Central memory CD8-positive, alpha-beta T cell (primary cell): ENCODE data around the gene MAN2B2.

Experiments
- ATAC-seq: fragments of 150-1000 bp; cut with Tn5 transposase; replicated peaks from 2 replicates; pipeline ENCODE4 v1.10.0; 2022; ENCODE audit warnings: mild to moderate bottlenecking, moderate FRiP score, moderate number of reproducible peaks; ENCODE audit not compliant: poor library complexity, severe bottlenecking; ENCODE audit errors: extremely low read depth
- DNase-seq, 2 donors: peaks; one replicate each; pipeline ENCODE4 v3.0.0; 2021; ENCODE audit warnings: low spot score in 2 of 2
- H3K27ac Mint-ChIP-seq: one replicate; pipeline ENCODE4 v1.8.0; 2022; ENCODE audit warnings: low read depth, mild to moderate bottlenecking, moderate library complexity, mixed read lengths
- H3K27me3 Mint-ChIP-seq: one replicate; pipeline ENCODE4 v1.8.0; 2022; ENCODE audit warnings: mixed read lengths
- H3K36me3 Mint-ChIP-seq: one replicate; pipeline ENCODE4 v1.8.0; 2022; ENCODE audit warnings: mild to moderate bottlenecking, moderate library complexity, mixed read lengths; ENCODE audit not compliant: insufficient read depth
- H3K4me1 Mint-ChIP-seq: one replicate; pipeline ENCODE4 v1.8.0; 2022; ENCODE audit warnings: mixed read lengths
- H3K4me3 Mint-ChIP-seq: one replicate; pipeline ENCODE4 v1.8.0; 2022; ENCODE audit warnings: mild to moderate bottlenecking, moderate library complexity, mixed read lengths
- H3K9me3 Mint-ChIP-seq: one replicate; pipeline ENCODE4 v1.8.0; 2022; ENCODE audit warnings: mixed read lengths

Gene MAN2B2

DNA sequence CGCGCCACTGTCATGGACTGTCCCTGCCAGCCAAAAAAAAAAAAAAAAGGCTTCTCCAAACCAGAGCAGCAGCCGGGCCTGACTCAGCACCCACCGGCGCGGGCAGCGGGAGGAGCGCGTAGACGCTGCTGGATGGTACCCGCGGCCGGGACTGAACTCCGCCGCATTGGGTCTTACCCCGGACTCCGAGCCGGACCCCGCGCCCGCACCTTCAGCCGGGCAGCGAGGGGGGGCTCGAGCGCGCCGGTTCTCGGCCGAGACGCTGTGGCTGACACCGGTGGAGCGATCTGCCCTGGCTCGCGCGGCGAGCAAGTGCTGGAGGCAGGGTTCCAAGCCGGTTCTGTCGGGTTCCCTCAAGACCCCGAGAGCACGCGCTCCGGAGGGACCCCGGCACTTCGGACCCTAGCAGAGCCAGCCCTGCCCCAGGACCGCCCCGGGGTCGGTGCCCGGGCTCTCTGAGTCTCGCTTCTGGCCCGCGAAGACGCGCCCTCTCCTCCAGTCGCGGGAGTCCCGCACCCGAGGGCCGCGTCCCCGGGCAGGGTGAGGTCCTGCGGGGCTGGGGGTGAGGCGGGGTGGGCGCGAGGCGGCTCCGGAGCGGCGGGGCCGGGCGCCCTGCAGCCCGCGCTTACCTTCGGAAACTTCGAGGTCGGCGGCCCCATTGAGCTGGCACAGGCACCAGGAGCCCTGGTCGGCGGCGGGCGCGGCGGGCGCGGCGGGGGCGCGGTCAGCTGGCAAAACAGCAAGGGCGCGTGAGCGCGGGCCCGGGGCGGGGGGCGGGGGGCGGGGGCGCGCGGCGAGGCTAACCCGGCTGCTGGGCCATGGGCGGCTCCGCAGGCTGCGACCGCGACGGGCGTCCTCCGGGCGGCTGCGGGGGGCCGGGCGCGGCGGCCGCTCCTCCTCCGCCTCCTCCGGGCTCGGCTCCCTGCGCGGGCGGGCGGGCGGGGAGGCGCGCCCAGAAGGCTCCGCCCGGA lies 11.8 kb upstream of the MAN2B2 start:
- H3K36me3 Mint-ChIP-seq: peaks cover 3% of the 10 kb centered on the region

DNA sequence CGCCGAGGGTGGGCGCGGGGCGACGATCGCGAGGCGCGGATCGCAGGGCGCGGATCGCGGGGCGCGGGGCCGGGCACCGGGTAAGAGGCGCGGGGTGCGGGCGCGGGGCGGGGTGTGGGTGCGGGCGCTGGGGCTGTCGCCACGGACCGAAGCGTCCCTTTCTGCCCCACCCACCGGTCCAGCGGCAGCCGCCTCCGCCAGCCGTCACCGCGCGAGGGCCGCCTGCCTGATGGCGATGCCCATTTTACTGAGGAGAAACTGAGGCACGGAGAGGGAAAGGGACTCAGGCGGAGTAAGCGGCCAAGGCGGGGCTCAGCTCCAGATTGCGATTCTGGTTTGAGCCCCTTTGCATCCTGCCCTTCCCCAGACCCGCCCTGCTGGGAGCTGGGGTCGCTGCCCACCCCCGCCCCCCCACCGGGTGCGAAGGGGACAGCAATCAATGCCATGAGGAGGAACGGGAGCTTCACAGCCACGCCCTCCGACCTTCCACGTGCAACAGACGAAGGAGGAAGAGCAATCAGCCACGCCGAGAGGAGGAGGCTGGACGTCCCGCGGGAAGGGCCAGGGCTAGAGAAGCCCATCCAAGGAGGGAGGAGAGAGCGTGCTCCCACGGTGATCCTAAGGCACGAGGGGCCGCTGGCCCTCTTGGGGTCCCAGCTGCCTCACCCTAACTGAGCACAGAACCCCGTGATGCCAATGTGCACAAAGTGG lies 10.9 kb upstream of the MAN2B2 start:
- H3K27ac Mint-ChIP-seq: no peak overlapping the region
- no peaks in the 10 kb centered on the region for H3K9me3 Mint-ChIP-seq
- peaks cover 56% of the 10 kb centered on the region for H3K27me3 Mint-ChIP-seq
- H3K4me3 Mint-ChIP-seq: no peak overlapping the region
- DNase-seq (no peak), ATAC-seq (no peak)
- H3K4me1 Mint-ChIP-seq: peaks cover 11% of the 10 kb centered on the region
- peaks cover 3% of the 10 kb centered on the region for H3K36me3 Mint-ChIP-seq

More for the DNA sequence above, 11.8 kb upstream of the MAN2B2 start:
- Mint-ChIP-seq H3K9me3 (no peaks in the 10 kb centered on the region), H3K4me3 (peak overlapping the region; percentile 38), H3K27me3 (peaks cover 65% of the 10 kb centered on the region), H3K27ac (no peak overlapping the region), H3K4me1 (peaks cover 11% of the 10 kb centered on the region)
- no peak for DNase-seq
- no peak for ATAC-seq

DNA sequence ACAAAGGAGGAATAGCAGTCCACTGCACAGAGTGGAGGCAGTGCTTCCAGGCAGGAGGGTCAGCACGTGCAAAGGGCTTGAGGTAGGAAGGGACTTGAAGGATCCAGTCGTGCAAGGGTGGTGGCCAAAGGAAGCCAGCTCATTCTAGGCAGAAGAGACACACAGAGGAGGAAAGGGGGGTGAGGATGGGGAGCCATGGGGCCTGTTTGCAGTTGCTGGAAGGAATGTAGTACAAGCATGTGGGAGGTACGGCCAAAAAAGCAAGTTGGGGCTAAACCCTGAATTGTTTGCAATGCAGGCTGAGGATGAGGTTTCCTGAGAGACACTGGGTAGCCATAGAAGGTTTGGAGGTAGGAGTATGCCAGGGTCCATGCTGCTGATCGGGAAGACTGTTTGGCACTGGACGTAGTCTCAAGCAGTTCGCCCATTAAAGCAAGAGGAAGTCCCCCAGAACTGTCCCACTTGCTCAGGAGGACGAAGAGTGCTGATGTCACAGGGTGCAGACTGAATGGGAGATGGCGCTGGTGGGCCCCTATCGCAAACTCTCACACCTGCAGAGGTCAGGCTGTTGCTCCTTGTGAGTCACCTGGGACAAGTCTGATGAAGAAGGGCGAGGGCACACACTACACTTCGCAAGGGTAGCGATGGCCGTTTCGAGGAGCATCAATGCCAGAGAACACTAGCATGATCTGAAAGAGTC lies 9.1 kb upstream of the MAN2B2 start:
- peaks cover 10% of the 10 kb centered on the region for H3K4me1 Mint-ChIP-seq

DNA sequence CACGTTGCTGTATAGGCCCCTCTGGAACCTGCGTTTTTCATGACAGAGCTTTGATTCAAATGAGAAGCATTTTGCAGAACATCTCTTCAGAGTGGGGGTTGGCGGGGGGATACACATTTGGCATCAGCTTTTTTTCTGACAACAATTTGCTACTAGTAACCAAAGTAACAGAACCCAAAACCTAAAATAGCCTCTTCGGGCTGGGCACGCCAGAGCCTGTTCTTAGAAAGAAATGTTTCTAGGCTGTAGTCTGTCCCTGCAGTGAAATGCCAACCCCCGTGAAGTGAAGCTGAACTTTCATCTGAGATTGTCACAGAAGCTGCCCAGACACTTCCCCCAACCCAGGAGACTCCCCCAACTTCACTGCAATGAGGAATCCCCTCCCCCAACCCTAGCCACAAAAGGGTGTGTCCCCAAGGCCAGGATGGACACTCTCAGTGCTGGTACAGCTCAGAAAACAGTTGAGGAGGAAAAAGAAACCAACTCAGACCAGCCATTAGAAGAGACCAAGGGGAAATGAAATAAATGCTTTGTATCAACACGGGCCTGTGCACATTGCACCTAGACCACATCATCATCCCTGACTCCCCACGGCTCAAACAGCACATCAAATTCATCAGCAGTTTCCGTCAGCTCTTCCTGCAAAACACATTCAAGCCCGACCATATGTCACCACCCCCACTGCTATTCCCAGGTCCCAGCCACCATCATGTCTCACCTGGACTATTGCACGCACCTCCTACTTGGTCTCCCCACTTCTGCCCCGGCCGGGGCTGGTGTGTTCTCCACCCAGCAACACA lies 8.4 kb upstream of the MAN2B2 start:
- peaks cover 1% of the 10 kb centered on the region for H3K36me3 Mint-ChIP-seq
- peaks cover 32% of the 10 kb centered on the region for H3K27me3 Mint-ChIP-seq
- no peak overlapping the region for H3K4me3 Mint-ChIP-seq
- no peak overlapping the region for H3K27ac Mint-ChIP-seq
- no peak for ATAC-seq
- H3K4me1 Mint-ChIP-seq: peaks cover 3% of the 10 kb centered on the region
- peaks cover 5% of the 10 kb centered on the region for H3K9me3 Mint-ChIP-seq
- DNase-seq: no peak

More for the DNA sequence above, 9.1 kb upstream of the MAN2B2 start:
- Mint-ChIP-seq H3K27ac (no peak overlapping the region), H3K27me3 (peaks cover 40% of the 10 kb centered on the region), H3K9me3 (no peaks in the 10 kb centered on the region), H3K4me3 (no peak overlapping the region), H3K36me3 (peaks cover 3% of the 10 kb centered on the region)
- ATAC-seq: no peak
- no peak for DNase-seq

DNA sequence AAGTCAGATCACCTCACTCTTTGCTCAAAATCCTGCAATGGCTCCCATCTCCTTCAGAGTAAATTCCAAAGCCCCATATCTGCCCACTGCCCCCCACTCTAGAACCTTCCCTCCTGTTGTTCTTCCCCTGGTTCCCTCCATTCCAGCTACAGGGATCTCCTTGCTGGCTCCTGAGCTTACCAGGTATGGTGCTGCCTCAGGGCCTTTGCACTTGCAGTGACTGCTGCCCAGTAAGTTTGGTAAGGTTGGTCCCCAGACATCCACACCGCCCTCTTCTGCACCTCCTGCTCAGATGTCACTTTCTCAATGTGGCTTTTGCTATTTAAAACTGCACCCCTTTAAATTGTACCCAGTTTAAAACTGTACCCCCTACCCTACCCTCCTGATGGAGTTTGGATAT lies 7.8 kb upstream of the MAN2B2 start:
- DNase-seq: no peak
- Mint-ChIP-seq H3K27me3 (peaks cover 26% of the 10 kb centered on the region), H3K4me1 (no peaks in the 10 kb centered on the region), H3K36me3 (peaks cover 1% of the 10 kb centered on the region), H3K27ac (no peak overlapping the region), H3K4me3 (no peak overlapping the region), H3K9me3 (peaks cover 5% of the 10 kb centered on the region)
- ATAC-seq: no peak

DNA sequence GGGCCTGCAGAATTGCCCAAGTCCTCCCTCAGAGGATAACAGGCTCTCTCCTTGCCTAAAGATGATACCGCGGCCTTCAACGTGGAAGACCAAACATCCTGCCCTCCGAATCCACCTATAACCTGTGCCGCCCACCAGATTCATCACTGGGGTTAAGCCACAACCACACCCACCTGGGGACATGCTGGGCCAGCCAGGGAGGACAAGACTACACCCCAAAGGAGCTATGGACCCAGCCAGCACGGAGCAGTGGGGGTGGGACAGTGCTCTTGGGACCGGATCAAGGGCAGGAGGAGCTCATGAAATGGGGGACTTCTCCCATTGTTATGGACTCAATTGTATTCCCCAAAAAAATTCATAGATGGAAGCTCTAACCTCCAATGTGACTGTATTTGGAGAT lies 6.8 kb upstream of the MAN2B2 start:
- ATAC-seq: no peak
- no peak for DNase-seq
- Mint-ChIP-seq H3K4me3 (no peak overlapping the region), H3K27me3 (peaks cover 19% of the 10 kb centered on the region), H3K27ac (no peak overlapping the region), H3K9me3 (peaks cover 5% of the 10 kb centered on the region), H3K4me1 (no peaks in the 10 kb centered on the region), H3K36me3 (peaks cover 1% of the 10 kb centered on the region)

DNA sequence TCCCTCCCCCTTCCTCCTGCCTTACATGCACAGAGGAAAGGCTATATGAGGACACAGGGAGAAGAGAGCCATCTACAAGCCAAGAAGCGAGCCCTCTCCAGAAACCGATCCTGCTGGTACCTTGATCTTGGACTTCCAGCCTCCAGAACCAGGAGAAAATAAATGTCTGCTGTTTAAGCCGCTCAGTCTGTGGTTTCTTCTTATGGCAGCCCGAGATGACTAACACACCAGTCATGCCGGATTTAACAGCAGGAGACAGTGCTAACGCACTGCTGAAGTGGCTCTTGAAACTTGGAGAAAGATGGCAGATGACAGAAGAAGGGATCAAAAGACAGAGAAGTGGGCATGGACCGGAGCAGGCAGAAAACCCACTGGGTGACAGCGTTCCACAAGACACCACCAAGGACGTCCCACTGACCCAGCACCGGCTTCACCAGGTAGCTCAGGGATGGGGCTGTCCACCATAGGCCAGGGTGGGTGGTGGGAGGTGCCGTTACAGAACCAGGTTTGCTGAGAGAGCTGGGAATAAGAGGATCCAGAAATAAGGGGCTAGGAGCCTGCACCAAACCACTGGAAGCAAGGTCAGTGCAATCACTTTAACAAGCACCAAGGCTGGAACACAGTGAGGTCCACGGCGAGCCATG lies 6.2 kb upstream of the MAN2B2 start:
- DNase-seq: no peak
- no peaks in the 10 kb centered on the region for H3K4me1 Mint-ChIP-seq
- peaks cover 5% of the 10 kb centered on the region for H3K9me3 Mint-ChIP-seq
- no peak overlapping the region for H3K4me3 Mint-ChIP-seq
- H3K36me3 Mint-ChIP-seq: peaks cover 1% of the 10 kb centered on the region
- peaks cover 19% of the 10 kb centered on the region for H3K27me3 Mint-ChIP-seq
- H3K27ac Mint-ChIP-seq: no peak overlapping the region
- no peak for ATAC-seq

DNA sequence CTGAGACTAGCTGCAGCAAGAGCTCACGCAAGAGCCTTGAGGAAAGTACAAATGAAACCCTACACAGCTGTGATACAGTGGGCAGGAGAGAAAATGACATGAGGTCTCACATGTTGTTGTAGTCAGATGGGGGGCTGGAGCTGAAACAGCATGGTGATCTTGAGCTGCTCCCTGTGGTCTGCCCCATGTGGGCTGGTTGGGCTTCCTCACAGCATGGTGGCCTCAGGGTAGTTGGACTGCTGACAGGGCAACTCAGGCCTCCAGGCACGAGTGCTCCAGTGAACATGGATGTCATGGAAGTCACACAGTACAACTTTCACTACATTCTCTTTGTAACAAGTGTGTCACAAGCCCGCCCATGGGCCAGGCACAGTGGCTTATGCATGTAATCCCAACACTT lies 3.4 kb upstream of the MAN2B2 start:
- Mint-ChIP-seq H3K4me1 (no peaks in the 10 kb centered on the region), H3K4me3 (no peak overlapping the region), H3K36me3 (peaks cover 8% of the 10 kb centered on the region), H3K27ac (no peak overlapping the region), H3K9me3 (peaks cover 5% of the 10 kb centered on the region), H3K27me3 (no peaks in the 10 kb centered on the region)
- ATAC-seq: no peak
- DNase-seq: no peak

DNA sequence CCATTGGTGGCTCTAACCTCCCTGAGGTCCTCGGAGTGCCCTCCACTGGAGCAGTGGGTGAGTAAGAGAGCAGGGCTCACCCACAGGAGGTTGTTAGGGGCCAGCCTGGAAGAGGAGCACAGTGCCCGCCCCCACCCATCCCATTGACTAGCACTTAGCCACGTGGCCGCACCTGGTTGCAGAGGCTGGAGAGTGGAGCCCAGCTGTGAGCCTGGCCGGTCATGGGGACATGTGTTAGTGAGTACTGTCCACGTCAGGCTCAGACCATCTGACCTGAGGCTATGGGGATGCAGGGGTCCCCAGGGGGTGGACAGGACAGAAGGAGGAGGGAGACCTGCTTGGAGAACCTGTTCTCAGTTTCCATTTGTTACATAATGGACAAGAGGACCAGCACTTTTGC lies 1.4 kb upstream of the MAN2B2 start:
- Mint-ChIP-seq H3K4me3 (peak overlapping the region; percentile 92), H3K27me3 (no peaks in the 10 kb centered on the region), H3K36me3 (peaks cover 9% of the 10 kb centered on the region), H3K4me1 (peaks cover 6% of the 10 kb centered on the region), H3K9me3 (peaks cover 5% of the 10 kb centered on the region), H3K27ac (no peak overlapping the region)
- DNase-seq (no peak), ATAC-seq (no peak)

DNA sequence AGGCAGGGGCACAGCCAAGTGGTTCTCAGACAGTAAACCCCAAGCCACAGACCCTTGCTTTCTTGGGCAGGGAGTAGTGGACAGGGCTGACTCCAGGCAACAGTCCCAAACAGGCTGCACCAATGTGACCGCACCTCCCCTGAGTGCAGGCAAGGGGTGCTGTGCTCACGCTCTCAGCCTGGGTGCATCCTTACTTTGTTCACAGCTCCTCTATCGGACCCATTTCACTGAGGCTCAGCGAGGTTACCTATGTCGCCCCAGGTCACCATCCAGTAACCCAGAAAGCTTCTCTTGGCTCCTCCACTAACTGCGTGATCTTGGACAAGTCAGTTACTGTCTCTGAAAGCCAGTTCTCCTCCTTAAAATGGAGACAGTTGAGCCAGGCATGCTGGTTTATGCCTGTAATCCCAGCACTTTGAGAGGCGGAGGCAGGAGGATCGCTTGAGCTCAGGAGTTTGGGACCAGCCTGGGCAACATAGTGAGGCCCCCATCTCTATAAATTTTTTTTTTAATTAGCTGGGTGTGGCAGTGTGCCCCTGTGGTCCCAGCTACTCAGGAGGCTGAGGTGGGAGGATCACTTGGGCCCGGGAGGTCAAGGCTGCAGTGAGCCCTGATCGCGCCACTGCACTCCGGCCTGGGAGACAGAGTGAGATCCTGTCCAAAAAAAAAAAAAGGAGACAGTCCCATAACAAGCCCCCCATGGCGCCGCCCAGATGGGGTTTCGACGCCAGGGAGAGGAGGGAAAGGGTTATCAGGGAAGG lies 823 bp upstream of the MAN2B2 start:
- Mint-ChIP-seq H3K9me3 (peaks cover 6% of the 10 kb centered on the region), H3K27ac (peak overlapping the region; percentile 80), H3K27me3 (no peaks in the 10 kb centered on the region), H3K4me3 (peak overlapping the region; percentile 92), H3K4me1 (peaks cover 6% of the 10 kb centered on the region), H3K36me3 (peaks cover 14% of the 10 kb centered on the region)
- DNase-seq: no peak
- no peak for ATAC-seq
